ENCODE data around the gene EXOG. TPM values are rescaled to one million over a fixed set of nuclear protein-coding genes. Genes with fewer than 3 reads are reported as not detected.

The EXOG gene
- total RNA-seq, 2 donors from 2014 or later = 10.5 to 13.5 TPM

DNA sequence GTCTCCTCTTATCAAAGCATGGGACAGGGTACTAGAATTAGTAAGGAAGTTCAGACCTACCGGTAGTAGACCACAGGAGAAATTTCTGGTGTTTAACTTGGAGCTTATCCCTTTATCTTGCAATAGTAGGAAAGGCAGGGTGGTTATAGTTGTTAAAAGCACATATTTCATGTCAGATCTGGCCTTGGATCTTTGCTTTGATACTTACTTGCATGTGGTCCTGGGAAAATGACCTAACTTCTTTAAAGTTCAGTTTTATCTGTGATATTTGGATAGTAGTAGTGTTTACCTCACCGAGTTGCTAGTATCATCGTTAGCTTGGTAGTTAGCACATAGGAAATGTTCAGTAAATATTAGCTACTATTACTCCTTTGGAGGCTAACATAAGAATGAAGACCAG, 15.4 kb downstream of the EXOG start:
- intact Hi-C loops (cut with DNase I) = no loop called here
- no peak for DNase-seq
- Histone ChIP-seq H3K36me3 (replicated peaks in 1 of 2; ENCODE audit: insufficient read depth in 1 of 2, low read depth in 2 of 2) (peaks cover 0 to 4% of the 10 kb centered on the region in 2 donors), H3K4me1 (no peaks in the 10 kb centered on the region), H3K27ac (no peak overlapping the region), H3K9me3 (no peaks in the 10 kb centered on the region), H3K4me3 (no peak overlapping the region), H3K27me3 (no peaks in the 10 kb centered on the region)
- 41 to 44% methylated on average over 3 of the region's 3 CpGs for WGBS, 2 donors
- no peak for TF ChIP-seq POLR2A (IDR thresholded peaks at IDR 0.05)
- TF ChIP-seq, protein P1, sequence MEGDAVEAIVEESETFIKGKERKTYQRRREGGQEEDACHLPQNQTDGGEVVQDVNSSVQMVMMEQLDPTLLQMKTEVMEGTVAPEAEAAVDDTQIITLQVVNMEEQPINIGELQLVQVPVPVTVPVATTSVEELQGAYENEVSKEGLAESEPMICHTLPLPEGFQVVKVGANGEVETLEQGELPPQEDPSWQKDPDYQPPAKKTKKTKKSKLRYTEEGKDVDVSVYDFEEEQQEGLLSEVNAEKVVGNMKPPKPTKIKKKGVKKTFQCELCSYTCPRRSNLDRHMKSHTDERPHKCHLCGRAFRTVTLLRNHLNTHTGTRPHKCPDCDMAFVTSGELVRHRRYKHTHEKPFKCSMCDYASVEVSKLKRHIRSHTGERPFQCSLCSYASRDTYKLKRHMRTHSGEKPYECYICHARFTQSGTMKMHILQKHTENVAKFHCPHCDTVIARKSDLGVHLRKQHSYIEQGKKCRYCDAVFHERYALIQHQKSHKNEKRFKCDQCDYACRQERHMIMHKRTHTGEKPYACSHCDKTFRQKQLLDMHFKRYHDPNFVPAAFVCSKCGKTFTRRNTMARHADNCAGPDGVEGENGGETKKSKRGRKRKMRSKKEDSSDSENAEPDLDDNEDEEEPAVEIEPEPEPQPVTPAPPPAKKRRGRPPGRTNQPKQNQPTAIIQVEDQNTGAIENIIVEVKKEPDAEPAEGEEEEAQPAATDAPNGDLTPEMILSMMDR (IDR thresholded peaks at IDR 0.05) = no peak
- no peak for ATAC-seq

DNA sequence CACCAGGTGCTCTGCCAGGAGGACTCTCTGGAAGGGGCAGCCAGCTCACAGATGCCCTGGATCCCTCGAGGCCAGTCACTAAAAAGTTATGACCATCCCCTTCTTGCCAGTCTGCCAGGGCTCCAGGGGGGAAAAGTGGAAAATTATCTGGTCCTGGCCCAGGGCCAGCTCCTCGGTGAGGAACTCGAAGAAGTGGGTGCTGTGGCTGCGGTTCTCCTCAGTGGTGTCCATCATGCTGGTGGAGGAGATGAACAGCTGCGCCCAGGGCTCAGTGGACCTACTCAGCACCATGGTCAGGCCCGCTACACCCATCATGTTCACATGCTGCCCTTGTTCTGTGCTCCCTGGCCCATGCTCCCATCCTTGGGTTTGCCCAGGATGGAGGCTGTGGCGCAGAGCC, 19.2 kb downstream of the EXOG start:
- ATAC-seq (no peak), DNase-seq (no peak)
- no peaks in the 10 kb centered on the region for H3K27me3 ChIP-seq
- H3K36me3 ChIP-seq (replicated peaks in 1 of 2; ENCODE audit: insufficient read depth in 1 of 2, low read depth in 2 of 2) = no peaks in the 10 kb centered on the region
- H3K9me3 ChIP-seq = no peaks in the 10 kb centered on the region
- TF ChIP-seq, protein P1 (IDR thresholded peaks at IDR 0.05) = no peak
- TF ChIP-seq POLR2A (IDR thresholded peaks at IDR 0.05) = no peak
- H3K4me3 ChIP-seq = no peak overlapping the region
- H3K27ac ChIP-seq = no peak overlapping the region
- 86 to 90% methylated on average over 5 to 7 of the region's 7 CpGs for WGBS, 2 donors
- intact Hi-C loops (cut with DNase I) = no loop called here
- no peaks in the 10 kb centered on the region for H3K4me1 ChIP-seq

DNA sequence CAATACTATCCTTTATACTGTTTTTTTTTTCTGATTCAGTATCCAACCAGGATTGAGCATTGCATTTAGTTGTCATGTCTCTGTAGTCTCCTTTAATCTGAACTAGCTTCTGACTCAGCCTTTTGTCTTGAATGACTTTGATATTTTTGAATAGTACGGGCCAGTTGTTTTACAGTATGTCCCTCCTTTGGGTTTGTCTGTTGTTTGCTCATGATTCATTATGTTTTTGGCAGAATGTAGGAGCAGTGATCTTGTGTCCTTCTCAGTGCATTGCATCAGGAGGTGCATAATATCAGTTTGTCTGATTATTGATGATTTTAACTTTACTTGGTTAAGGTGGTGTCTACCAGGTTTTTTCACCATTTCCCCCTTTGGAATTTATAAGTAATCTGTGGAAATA, 20.5 kb downstream of the EXOG start:
- TF ChIP-seq, protein P1 (IDR thresholded peaks at IDR 0.05) = no peak
- TF ChIP-seq POLR2A (IDR thresholded peaks at IDR 0.05) = no peak
- DNase-seq = no peak
- H3K9me3 ChIP-seq = no peaks in the 10 kb centered on the region
- intact Hi-C loops (cut with DNase I) = no loop called here
- no peak overlapping the region for H3K27ac ChIP-seq
- no peak for ATAC-seq
- H3K4me1 ChIP-seq = no peaks in the 10 kb centered on the region
- no peaks in the 10 kb centered on the region for H3K27me3 ChIP-seq
- H3K4me3 ChIP-seq = no peak overlapping the region
- 34 to 90% methylated on average over 1 of the region's 1 CpG for WGBS, 2 donors
- no peaks in the 10 kb centered on the region for H3K36me3 ChIP-seq (replicated peaks in 1 of 2; ENCODE audit: insufficient read depth in 1 of 2, low read depth in 2 of 2)

DNA sequence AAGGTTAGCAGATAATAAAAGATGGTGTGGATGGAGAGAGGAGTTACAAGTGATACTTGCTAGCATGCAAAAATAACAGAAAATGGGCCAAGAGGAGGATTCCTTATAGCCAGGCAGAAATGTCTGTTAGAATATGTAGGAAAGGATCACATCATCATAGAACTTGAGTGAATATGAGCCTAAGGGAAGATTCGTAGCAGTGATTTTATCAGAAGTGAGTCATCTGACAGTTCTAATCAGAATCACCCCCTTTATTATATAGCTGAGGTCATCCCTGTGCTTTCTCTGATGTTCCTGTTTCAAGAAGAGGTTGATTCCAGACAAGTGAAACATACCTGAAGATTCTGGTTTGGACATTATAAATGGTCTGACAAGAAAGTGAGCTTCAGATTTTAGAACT, 22.9 kb downstream of the EXOG start:
- H3K4me3 ChIP-seq = no peak overlapping the region
- no peak overlapping the region for H3K27ac ChIP-seq
- H3K9me3 ChIP-seq = no peaks in the 10 kb centered on the region
- 72 to 84% methylated on average over 1 of the region's 1 CpG for WGBS, 2 donors
- no peaks in the 10 kb centered on the region for H3K27me3 ChIP-seq
- ATAC-seq = no peak
- intact Hi-C loops (cut with DNase I) = no loop called here
- DNase-seq = no peak
- no peaks in the 10 kb centered on the region for H3K4me1 ChIP-seq
- H3K36me3 ChIP-seq (replicated peaks in 1 of 2; ENCODE audit: insufficient read depth in 1 of 2, low read depth in 2 of 2) = peaks cover 0 to 2% of the 10 kb centered on the region in 2 donors
- no peak for TF ChIP-seq POLR2A (IDR thresholded peaks at IDR 0.05)
- TF ChIP-seq, protein P1 (IDR thresholded peaks at IDR 0.05) = no peak

DNA sequence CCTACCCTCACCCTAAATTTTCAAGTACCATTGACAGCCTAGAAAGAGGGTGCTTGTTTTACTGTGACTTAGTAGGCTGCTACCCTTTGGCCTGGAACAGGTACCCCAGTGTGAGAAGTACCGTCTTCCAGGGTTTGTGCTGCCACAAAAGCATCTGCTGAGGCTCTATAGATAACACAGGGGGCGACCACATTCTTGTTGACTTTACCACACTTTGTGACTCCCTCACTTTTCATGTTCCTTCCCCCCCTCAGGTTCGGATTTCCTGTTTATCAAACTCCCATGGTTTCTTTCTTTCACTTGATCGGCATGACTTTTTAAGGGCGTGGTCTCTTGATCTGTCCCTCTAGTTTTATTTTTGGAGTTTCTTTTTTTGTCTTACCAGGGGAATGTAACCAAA, 23.5 kb downstream of the EXOG start:
- no peak for ATAC-seq
- Histone ChIP-seq H3K27ac (no peak overlapping the region), H3K4me3 (no peak overlapping the region), H3K27me3 (no peaks in the 10 kb centered on the region), H3K9me3 (no peaks in the 10 kb centered on the region), H3K4me1 (no peaks in the 10 kb centered on the region), H3K36me3 (replicated peaks in 1 of 2; ENCODE audit: insufficient read depth in 1 of 2, low read depth in 2 of 2) (peaks cover 0 to 6% of the 10 kb centered on the region in 2 donors)
- WGBS, 2 donors = 57 to 59% methylated on average over 5 of the region's 5 CpGs
- intact Hi-C loops (cut with DNase I) = loop anchor here (10.0 kb wide), 1 partner anchor 135 kb away; no protein-coding TSS in a partner anchor
- TF ChIP-seq POLR2A (IDR thresholded peaks at IDR 0.05) = no peak
- TF ChIP-seq, protein P1 (IDR thresholded peaks at IDR 0.05) = no peak
- DNase-seq = no peak
